MG63 (cell line): Measurements from ENCODE around the gene GNAS. TPM values are rescaled to one million over a fixed set of nuclear protein-coding genes. Genes with fewer than 3 reads are reported as not detected.
A peak's percentile ranks its signal among the peaks of the same experiment; 100 is the strongest.

Experiments
- DNase-seq: peaks from one replicate; pipeline ENCODE4 v3.0.0-alpha.2; 2020
- H3K27me3 ChIP-seq: fragments of 250-450 bp; sonication (Bioruptor Pico); 2 replicates; pipeline ENCODE4 v1.5.1; 2020; ENCODE audit warnings: mild to moderate bottlenecking, moderate library complexity
- H3K36me3 ChIP-seq: fragments of 250-450 bp; sonication (Bioruptor Pico); 2 replicates; pipeline ENCODE4 v1.5.1; 2020; ENCODE audit warnings: mild to moderate bottlenecking, moderate library complexity
- H3K4me3 ChIP-seq: fragments of 250-450 bp; sonication (Bioruptor Pico); 2 replicates; pipeline ENCODE4 v1.5.1; 2020; ENCODE audit warnings: mild to moderate bottlenecking, moderate library complexity
- H3K9me3 ChIP-seq: fragments of 250-450 bp; sonication (Bioruptor Pico); 2 replicates; pipeline ENCODE4 v1.5.1; 2020; ENCODE audit warnings: mild to moderate bottlenecking, moderate library complexity
- total RNA-seq: library from RNA; depleted of rRNA; stranded (reverse); fragments of >200 nt; shearing (Covaris generic); gene quantifications from 2 replicates; pipeline ENCODE4 v1.2.3, GENCODE V29; 2014; ENCODE audit warnings: low replicate concordance

GNAS gene
- total RNA-seq, 1 experiment from 2014 or later: 560 TPM

DNA sequence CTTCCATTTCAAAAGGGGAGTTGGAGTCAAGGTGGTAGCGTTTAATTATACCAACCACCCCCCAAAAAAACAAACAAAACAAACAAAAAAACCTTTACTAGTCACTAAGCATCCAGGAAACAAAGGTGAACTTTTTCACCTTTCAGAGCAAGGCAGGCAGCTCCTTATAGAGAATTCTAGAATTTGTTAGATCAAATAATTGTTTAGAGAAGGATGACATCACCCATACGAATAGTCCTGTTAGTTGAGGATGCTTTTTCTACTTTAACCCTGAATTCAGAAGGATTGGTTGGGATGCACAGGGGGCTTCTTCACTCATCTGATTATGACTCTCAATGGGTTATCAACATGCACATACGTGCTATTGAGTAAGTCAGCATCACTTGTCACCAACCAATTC lies 44.3 kb downstream of the GNAS start:
- no peaks in the 10 kb centered on the region for H3K27me3 ChIP-seq
- H3K36me3 ChIP-seq: peaks cover 59% of the 10 kb centered on the region
- H3K9me3 ChIP-seq: no peaks in the 10 kb centered on the region
- no peak overlapping the region for H3K4me3 ChIP-seq
- DNase-seq: no peak

DNA sequence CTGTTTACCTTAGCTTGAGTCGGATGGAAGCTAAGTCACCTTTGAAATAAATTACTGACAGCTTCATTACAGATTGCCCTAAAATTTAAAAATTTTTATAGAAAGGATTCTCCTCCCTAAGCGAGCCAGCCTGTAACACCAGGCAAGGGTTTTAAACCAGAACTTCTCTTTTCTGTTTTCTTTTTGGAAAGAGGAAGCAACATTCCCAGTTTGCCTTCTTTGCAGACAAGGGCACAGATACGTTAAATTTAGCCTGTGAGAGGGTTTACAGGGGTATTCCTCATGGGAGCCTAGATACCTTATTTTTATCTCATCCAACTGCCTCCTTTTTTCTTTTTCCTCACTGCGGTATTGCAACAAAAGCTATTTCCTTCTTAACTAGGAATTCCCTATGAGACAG lies 45.0 kb downstream of the GNAS start:
- Histone ChIP-seq H3K36me3 (peaks cover 65% of the 10 kb centered on the region), H3K27me3 (no peaks in the 10 kb centered on the region), H3K9me3 (no peaks in the 10 kb centered on the region), H3K4me3 (no peak overlapping the region)
- DNase-seq: no peak

GRCh38 chr20:58898629-58899408 lies 46.3 kb downstream of the GNAS start:
- Histone ChIP-seq H3K27me3 (no peaks in the 10 kb centered on the region), H3K4me3 (no peak overlapping the region), H3K36me3 (peaks cover 77% of the 10 kb centered on the region), H3K9me3 (no peaks in the 10 kb centered on the region)
- DNase-seq: no peak

GRCh38 chr20:58899512-58899911 lies 47.0 kb downstream of the GNAS start:
- DNase-seq: no peak
- H3K36me3 ChIP-seq: peaks cover 81% of the 10 kb centered on the region
- no peaks in the 10 kb centered on the region for H3K27me3 ChIP-seq
- no peaks in the 10 kb centered on the region for H3K9me3 ChIP-seq
- H3K4me3 ChIP-seq: no peak overlapping the region

GRCh38 chr20:58900397-58900796 lies 47.9 kb downstream of the GNAS start:
- no peaks in the 10 kb centered on the region for H3K9me3 ChIP-seq
- DNase-seq: no peak
- H3K27me3 ChIP-seq: no peaks in the 10 kb centered on the region
- H3K36me3 ChIP-seq: peaks cover 87% of the 10 kb centered on the region
- no peak overlapping the region for H3K4me3 ChIP-seq

DNA sequence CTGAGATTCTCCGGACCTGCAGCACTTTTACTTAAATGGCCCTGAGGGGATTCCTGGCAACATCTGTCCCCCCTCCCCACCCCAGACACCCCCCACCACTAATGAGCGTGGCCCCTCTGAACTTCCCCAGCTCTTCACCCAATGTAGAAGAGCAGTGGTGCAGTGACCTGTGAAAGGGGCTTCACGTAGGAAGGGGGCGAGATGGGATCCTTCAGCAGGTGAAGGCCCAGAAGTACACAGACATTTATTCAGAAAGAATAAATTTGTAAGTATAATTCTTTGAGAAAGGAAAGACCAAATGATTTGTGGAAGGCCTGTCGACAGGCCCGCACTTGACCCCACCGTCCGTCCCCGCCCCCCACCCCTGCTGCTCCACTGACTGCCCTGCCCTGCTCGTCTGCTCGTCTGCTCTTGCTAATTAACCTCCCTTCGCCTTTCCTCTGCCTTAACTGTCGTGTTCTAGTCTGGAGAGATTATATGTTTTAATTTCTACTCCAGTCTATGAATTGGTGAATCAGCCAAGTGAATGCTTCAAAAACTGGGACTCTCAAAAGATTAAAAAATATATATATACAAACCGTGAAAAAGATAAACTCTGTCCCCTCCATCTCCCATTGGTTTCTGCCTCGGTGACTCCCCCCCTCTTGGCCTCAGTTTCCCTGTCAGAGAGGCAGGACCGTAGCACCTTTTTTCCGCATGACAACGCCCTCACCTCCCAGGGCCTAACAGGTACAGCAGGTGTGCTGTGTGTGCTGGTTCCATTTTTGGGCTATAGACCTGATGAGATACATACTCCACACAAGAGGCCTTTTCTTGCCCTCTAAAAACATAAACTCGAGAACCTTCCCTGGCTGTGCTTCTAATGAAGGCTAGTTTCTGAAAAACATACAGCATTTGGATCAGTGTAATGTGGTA lies 49.2 kb downstream of the GNAS start:
- Histone ChIP-seq H3K9me3 (no peaks in the 10 kb centered on the region), H3K36me3 (peaks cover 88% of the 10 kb centered on the region), H3K4me3 (no peak overlapping the region), H3K27me3 (no peaks in the 10 kb centered on the region)
- DNase-seq: no peak

DNA sequence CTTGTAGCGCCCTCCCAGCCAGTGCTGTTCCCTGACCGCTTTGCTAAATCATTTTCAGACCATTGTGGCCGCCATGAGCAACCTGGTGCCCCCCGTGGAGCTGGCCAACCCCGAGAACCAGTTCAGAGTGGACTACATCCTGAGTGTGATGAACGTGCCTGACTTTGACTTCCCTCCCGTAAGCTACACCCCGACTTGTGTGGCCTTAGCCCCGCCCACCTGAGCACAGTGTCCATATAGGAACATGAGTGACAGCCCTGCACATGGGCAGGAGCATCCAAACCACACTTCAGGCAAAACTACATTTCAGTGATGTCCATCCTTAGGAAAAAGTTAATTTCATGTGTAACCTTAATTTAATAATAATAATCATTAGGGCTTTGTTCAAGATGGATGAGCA lies 51.1 kb downstream of the GNAS start:
- DNase-seq: no peak
- no peaks in the 10 kb centered on the region for H3K27me3 ChIP-seq
- H3K36me3 ChIP-seq: peaks cover 90% of the 10 kb centered on the region
- no peaks in the 10 kb centered on the region for H3K9me3 ChIP-seq
- H3K4me3 ChIP-seq: no peak overlapping the region

- Histone ChIP-seq H3K27me3 (no peaks in the 10 kb centered on the region), H3K4me3 (no peak overlapping the region), H3K36me3 (peaks cover 92% of the 10 kb centered on the region), H3K9me3 (no peaks in the 10 kb centered on the region)
- no peak for DNase-seq
Measured at GRCh38 chr20:58905236-58905635, 52.7 kb downstream of the GNAS start.

GRCh38 chr20:58906111-58906510 lies 53.6 kb downstream of the GNAS start:
- no peaks in the 10 kb centered on the region for H3K9me3 ChIP-seq
- DNase-seq: no peak
- no peak overlapping the region for H3K4me3 ChIP-seq
- H3K36me3 ChIP-seq: peaks cover 92% of the 10 kb centered on the region
- H3K27me3 ChIP-seq: no peaks in the 10 kb centered on the region

DNA sequence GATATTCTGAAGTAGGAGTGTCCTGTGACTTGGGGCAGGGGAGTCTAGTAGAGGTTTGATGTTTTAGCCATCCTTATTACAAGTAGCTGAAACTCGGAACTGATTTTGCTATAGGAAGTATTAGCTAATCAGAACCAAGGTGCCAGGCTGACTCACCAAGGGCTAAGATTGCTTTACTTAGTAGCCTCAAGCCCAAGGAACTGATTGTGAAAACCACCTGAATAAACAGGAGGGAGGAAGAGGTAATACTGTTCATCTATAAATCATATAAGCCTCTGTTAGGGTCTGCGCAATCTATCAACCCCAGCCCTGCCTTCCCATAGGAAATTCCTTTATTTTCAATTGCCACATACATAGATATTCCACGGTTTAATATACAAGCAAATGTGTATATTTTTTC lies 54.4 kb downstream of the GNAS start:
- H3K36me3 ChIP-seq: peaks cover 96% of the 10 kb centered on the region
- no peaks in the 10 kb centered on the region for H3K27me3 ChIP-seq
- H3K9me3 ChIP-seq: no peaks in the 10 kb centered on the region
- H3K4me3 ChIP-seq: no peak overlapping the region
- no peak for DNase-seq

GRCh38 chr20:58907320-58908137 lies 55.0 kb downstream of the GNAS start:
- Histone ChIP-seq H3K27me3 (no peaks in the 10 kb centered on the region), H3K4me3 (no peak overlapping the region), H3K36me3 (peaks cover 91% of the 10 kb centered on the region), H3K9me3 (no peaks in the 10 kb centered on the region)
- peak; percentile 85 for DNase-seq

- H3K27me3 ChIP-seq: no peaks in the 10 kb centered on the region
- H3K4me3 ChIP-seq: no peak overlapping the region
- peaks cover 86% of the 10 kb centered on the region for H3K36me3 ChIP-seq
- DNase-seq: no peak
- H3K9me3 ChIP-seq: no peaks in the 10 kb centered on the region
Measured at GRCh38 chr20:58908221-58908620, 55.7 kb downstream of the GNAS start.

GRCh38 chr20:58908941-58909340 lies 56.4 kb downstream of the GNAS start:
- no peak for DNase-seq
- no peaks in the 10 kb centered on the region for H3K27me3 ChIP-seq
- peaks cover 78% of the 10 kb centered on the region for H3K36me3 ChIP-seq
- no peak overlapping the region for H3K4me3 ChIP-seq
- H3K9me3 ChIP-seq: no peaks in the 10 kb centered on the region

- no peaks in the 10 kb centered on the region for H3K9me3 ChIP-seq
- H3K36me3 ChIP-seq: peaks cover 72% of the 10 kb centered on the region
Measured at GRCh38 chr20:58909585-58909984, 57.1 kb downstream of the GNAS start.

DNA sequence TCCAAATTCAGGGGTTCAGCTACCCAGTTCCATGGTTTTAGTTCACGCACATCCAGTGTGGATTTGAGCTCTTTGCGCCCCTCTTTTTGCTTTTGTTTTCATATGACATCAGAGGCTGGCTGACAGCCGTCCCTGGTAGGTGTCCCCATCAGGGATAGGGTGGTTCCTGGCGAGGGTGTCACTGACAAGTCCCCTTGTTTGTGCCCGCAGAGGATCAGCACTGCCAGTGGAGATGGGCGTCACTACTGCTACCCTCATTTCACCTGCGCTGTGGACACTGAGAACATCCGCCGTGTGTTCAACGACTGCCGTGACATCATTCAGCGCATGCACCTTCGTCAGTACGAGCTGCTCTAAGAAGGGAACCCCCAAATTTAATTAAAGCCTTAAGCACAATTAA lies 58.0 kb downstream of the GNAS start:
- Histone ChIP-seq H3K9me3 (no peaks in the 10 kb centered on the region), H3K4me3 (no peak overlapping the region), H3K27me3 (no peaks in the 10 kb centered on the region), H3K36me3 (peaks cover 63% of the 10 kb centered on the region)
- no peak for DNase-seq

More at GRCh38 chr20:58909585-58909984, 57.1 kb downstream of the GNAS start:
- Histone ChIP-seq H3K27me3 (no peaks in the 10 kb centered on the region), H3K4me3 (no peak overlapping the region)
- no peak for DNase-seq

- H3K9me3 ChIP-seq: no peaks in the 10 kb centered on the region
- peaks cover 55% of the 10 kb centered on the region for H3K36me3 ChIP-seq
- DNase-seq: no peak
- H3K27me3 ChIP-seq: no peaks in the 10 kb centered on the region
- no peak overlapping the region for H3K4me3 ChIP-seq
Measured at GRCh38 chr20:58911309-58911708, 58.8 kb downstream of the GNAS start.

DNA sequence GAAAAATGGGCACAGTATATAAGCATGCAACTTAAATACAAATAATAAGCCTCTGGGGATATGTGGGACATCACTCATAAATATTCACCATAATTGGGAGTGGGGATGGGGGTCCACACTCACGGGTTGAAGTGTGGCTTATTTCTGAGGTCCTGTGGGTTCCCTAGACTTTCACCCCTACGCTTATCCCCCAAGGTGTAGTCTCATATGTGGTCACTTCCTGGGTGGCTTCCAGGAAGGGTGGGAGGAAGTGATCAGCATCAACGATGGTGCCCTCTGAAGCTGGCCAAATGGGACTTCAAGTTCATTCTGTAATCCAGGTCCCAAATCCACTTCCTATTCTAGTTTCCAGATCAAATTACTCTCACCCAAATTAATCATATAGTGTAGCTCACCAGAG lies 59.5 kb downstream of the GNAS start:
- no peaks in the 10 kb centered on the region for H3K9me3 ChIP-seq
- DNase-seq: no peak
- H3K4me3 ChIP-seq: no peak overlapping the region
- H3K36me3 ChIP-seq: peaks cover 48% of the 10 kb centered on the region
- no peaks in the 10 kb centered on the region for H3K27me3 ChIP-seq
